Stimulated activated CD8-positive, alpha-beta memory T cell treated with anti-CD3 and anti-CD28 coated beads, Interleukin-7, amount 100 ng/mL, for 24 hours (primary cell): Measurements from ENCODE around the gene TBC1D5.

Experiments
- DNase-seq: peaks from one replicate; pipeline ENCODE4 v3.0.0-alpha.2; 2020; ENCODE audit warnings: low read depth

The TBC1D5 gene

GRCh38 chr3:17302170-17302569 lies 440.3 kb downstream of the TBC1D5 start:
- DNase-seq = no peak

- DNase-seq = no peak
These were observed 441.2 kb downstream of the TBC1D5 start for GRCh38 chr3:17301271-17301670.

DNA sequence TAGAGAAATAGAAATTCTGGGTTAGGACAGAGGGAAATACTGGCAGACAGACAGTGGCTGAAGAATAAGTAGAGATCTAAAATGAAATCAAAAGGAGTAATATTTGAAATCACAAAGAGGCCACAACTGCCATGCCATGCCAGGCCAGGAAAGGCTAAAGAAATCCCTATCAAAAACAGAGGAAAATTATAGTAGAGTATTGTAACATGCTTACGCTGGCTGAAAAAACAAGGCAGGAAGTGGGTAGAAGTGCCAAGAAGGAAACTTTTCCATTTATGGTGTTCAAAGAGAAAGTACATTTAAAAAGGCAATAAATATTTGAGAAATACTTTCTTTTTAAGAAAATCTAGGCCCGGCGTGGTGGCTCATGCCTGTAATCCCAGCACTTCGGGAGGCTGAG lies 442.0 kb downstream of the TBC1D5 start:
- no peak for DNase-seq

DNA sequence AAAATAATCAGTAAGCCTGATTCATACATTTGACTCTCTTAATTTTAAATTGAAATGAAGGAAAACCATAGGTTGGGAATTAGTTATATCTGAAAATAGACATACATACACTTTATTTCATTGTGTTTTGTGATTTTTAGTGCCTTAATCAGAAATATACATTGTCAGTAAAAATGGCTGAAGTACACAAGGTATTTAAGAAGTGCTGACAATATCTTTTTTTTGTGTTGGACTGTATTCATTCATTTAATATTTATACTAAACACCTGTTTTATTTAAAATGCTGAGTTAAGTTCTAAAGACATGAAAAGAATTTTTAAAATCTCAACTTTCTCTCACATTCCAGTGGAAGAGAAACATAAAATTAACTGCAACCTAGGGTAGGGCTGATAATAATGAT lies 444.4 kb downstream of the TBC1D5 start:
- no peak for DNase-seq

DNA sequence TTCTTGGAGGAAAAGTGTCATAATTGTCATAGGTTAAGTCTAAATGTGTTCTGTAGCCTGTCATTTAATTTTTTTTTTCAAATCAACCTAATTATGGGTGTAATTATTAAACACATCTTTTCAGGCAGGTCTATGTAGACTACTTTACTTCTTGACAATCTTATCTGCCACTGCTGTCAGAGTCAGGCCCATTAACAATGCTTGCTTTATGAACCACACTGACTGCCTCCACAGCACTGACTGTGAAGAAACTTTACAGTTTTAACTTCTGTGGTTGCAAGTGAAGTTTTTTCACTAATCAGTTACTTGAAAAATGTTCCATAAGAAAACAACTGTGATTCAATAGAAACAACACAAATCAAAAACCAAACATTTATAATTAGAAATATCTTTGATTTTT lies 449.9 kb downstream of the TBC1D5 start:
- DNase-seq = no peak

DNA sequence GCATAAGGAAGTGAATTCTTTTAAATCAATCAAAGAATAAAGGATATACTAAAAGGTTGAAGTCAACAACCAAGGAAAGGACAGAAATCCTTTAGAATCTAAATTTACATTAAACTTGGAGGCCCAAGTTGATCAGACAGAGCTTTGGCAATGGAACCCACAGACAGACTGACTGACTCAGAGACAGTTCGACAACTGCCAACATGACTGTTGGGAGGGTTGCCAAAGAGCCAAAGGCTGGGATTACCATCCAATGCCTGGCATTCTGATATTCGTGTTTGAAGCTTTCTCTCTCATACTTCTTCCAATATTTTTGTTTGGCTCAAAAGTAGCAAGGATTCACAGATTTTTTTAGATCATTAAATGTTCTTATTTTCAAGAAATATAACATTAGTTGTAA lies 451.5 kb downstream of the TBC1D5 start:
- DNase-seq = no peak

GRCh38 chr3:17288839-17289399 lies 453.5 kb downstream of the TBC1D5 start:
- DNase-seq = no peak

GRCh38 chr3:17287006-17287689 lies 455.3 kb downstream of the TBC1D5 start:
- no peak for DNase-seq

GRCh38 chr3:17278006-17278405 lies 464.4 kb downstream of the TBC1D5 start:
- no peak for DNase-seq

DNA sequence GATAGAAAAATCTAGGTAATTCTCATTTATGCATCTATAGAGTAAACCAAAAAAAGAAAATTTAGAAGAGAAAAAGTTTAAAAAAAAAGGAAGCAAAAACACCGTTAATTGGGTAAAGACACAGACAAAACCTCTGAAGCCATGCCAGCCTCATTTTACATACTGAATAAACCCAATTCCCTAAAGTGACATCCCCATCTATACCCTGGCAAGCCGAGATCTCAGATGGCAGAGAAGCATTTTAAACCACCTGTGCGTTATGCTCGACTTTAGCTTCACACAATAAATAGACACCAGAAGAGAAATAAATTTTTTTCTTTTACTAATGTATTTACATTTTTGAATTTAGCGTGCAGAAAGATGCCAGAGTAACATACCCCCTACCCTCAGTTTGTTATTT lies 475.6 kb downstream of the TBC1D5 start:
- DNase-seq = no peak

DNA sequence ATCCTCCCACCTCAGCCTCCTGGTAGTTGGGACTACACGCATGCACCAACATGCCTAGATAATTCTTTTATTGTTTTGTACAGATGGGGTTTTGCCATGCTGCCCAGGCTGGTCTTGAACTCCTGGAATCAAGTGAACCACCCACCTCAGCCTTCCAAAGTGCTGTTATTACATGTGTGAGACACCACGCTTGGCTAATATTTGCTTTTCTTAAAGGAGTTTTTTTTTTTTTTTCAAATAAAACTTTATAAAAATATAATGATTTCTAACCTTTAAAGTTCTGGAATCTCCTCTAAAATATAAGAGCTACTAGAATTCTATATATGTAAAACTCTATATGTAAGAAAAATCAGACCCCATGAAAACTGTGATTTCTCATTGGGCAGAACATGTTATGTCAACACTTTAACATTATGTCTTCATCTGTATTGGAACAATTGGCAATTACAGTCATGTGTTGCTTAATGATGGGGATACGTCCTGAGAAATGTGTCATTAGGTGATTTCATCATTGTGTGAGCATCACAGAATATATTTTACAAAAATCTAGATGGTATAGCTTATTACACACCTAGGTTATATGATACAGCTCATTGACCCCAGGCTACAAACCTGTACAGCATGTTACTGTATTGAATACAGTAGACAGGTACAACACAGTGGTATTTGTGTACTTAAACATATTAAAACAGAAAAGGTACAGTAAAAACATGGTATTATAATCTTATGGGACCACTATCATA lies 480.6 kb downstream of the TBC1D5 start:
- DNase-seq = no peak

DNA sequence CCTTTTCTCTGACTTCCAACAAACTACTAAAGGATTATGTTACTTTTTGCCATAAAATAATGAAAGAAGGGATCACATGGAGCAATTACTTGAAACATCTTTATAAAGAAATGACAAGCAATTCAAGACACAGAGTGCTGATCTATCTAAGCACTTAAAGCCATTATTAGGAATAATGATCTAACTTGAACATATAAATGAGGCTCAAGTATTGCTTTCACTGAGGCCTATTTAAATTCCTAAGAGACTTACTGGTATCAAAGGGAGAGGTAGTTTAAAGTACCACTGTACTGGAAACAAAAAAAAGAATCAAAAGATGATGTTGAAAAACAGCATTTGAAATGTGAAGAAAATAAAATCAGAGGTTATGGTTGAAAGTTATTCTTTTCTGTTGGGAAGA lies 482.2 kb downstream of the TBC1D5 start:
- DNase-seq = no peak

GRCh38 chr3:17259685-17260084 lies 482.7 kb downstream of the TBC1D5 start:
- DNase-seq = no peak

GRCh38 chr3:17258823-17259436 lies 483.5 kb downstream of the TBC1D5 start:
- DNase-seq = no peak

DNA sequence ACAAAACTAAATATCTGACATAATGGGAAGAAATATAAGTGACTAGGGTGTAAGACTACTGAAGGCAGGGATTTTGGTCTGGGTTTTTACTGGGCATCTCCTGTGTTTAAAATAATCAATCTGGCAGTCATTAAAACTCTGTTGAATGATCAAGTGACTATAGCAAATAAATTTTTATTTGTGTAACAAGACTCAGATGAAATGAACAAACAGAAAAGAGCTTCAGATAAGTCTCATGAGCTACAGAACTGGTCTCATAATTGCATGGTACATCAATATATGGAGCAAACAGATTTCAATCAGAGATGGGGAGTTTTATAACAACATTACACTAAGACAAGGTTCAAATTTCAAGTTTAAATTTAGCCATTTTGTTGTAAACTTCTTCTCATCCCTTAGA lies 485.2 kb downstream of the TBC1D5 start:
- DNase-seq = no peak

DNA sequence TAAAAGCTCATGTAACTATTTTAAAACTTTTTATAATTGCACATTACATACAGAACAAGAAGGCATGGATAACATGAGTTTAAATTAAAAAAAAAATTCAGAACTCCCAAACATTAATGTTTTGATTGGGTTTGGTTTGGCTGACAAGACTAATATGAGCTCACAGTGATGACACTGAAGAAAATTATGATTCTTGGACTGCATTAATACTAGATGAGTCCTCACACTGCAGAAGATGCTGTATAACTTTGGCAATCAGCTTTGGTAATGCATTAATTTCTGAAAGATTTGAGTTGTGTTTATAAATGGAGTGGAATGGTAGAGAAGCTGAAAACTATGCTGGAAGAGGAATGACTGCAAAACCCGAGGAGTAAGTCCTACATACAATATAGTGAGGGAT lies 498.8 kb downstream of the TBC1D5 start:
- no peak for DNase-seq

GRCh38 chr3:17239417-17239816 lies 503.0 kb downstream of the TBC1D5 start:
- DNase-seq = no peak

GRCh38 chr3:17238023-17238422 lies 504.4 kb downstream of the TBC1D5 start:
- DNase-seq = no peak

DNA sequence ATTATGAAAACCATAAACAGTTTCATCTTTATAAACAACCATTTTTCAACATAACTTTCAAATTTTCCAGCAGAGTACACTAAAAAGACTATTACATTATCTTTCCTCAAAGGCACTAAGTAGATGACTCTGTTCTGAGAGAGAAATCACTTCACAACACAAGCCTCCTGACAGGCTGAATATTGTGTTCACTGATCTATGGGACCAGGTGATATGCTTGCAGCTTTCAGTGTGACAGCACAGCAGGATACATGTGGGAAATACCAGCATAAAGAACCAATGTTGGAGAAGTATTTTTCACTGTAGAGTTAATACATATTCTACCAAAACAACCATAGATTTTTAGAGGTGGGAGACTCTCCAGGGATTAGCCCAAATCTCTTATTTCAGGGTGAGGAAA lies 507.1 kb downstream of the TBC1D5 start:
- DNase-seq = no peak

DNA sequence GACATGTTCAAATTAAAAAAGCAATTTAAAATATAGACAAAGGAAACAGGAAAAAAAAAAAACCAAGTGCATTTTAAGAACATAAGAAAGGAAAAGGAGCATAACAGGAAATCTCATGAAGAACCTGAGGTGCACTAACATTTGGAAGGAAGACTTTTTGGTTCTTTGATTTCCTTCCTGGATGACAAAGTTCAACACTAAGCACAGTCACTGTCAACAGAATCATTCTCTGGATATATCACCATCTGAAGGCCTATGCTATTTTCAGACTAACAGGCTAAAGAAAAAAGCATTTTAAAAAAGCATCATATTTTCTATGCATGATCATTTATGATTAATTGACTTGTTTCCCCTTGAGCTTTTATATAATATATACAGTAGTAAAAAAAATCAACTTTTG lies 508.0 kb downstream of the TBC1D5 start:
- DNase-seq = no peak

DNA sequence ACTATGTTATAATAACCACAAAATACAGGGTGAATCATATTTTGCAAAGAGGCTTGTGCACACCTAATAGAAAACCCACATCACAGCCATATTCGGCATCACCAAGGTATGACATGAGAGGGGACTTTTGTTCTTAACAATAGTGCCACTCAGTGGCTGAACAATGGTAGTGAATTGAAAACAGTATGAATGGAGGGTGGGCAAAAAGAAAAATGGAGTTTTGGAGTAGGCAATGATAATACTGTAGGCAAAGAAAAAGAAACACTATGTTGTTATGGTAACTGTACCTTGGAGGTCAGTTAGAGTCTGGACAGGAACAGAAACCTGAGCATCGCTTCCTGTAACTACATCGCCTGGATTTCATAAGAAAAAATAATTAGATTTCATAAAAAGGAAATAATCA lies 509.0 kb downstream of the TBC1D5 start:
- DNase-seq = no peak

GRCh38 chr3:17232442-17232841 lies 510.0 kb downstream of the TBC1D5 start:
- DNase-seq = no peak
